Measurements from ENCODE around the gene MRPL18.

Gene MRPL18

GRCh38 chr6:159754401-159754800 lies 35.9 kb upstream of the MRPL18 start:
- TF ChIP-seq EZH2 (IDR thresholded peaks at IDR 0.05; ENCODE audit: borderline replicate concordance, low read length) = no peak
- Histone ChIP-seq H3K27me3 (ENCODE audit: insufficient read depth, low read length) (no peaks in the 10 kb centered on the region), H3K36me3 (ENCODE audit: insufficient read depth, low read length) (peaks cover 91% of the 10 kb centered on the region), H2AFZ (ENCODE audit: low read length) (no peak overlapping the region), H3K27ac (ENCODE audit: low read depth, low read length, poor library complexity, severe bottlenecking) (no peak overlapping the region), H4K20me1 (ENCODE audit: insufficient read depth, low read length) (no peaks in the 10 kb centered on the region; the same call in 1 of the 2 replicates), H3K9me2 (ENCODE audit: low read depth, low read length) (no peaks in the 10 kb centered on the region), H3K9me3 (ENCODE audit: low read length) (no peaks in the 10 kb centered on the region), H3F3A (ENCODE audit: insufficient read depth, low read length) (no peaks in the 10 kb centered on the region), H3K4me2 (ENCODE audit: low read length) (no peak overlapping the region), H3K4me3 (ENCODE audit: low read depth, low read length, poor library complexity, severe bottlenecking) (no peak overlapping the region), H3K9ac (ENCODE audit: low read length) (no peak overlapping the region), H3K79me2 (ENCODE audit: insufficient read depth, low read length) (no peaks in the 10 kb centered on the region), H3K4me1 (ENCODE audit: insufficient read depth, low read length, severe bottlenecking) (no peaks in the 10 kb centered on the region)

- no peaks in the 10 kb centered on the region for H3K27me3 ChIP-seq (ENCODE audit: insufficient read depth, low read length)
- no peak overlapping the region for H3K9ac ChIP-seq (ENCODE audit: low read length)
- no peak overlapping the region for H3K27ac ChIP-seq (ENCODE audit: low read depth, low read length, poor library complexity, severe bottlenecking)
- no peak overlapping the region for H3K4me3 ChIP-seq (ENCODE audit: low read depth, low read length, poor library complexity, severe bottlenecking)
- peaks cover 3% of the 10 kb centered on the region for H3K4me1 ChIP-seq (ENCODE audit: insufficient read depth, low read length, severe bottlenecking)
- no peak overlapping the region for H2AFZ ChIP-seq (ENCODE audit: low read length)
- no peaks in the 10 kb centered on the region for H3K79me2 ChIP-seq (ENCODE audit: insufficient read depth, low read length)
- H3K9me3 ChIP-seq (ENCODE audit: low read length) = no peaks in the 10 kb centered on the region
- H3K9me2 ChIP-seq (ENCODE audit: low read depth, low read length) = no peaks in the 10 kb centered on the region
- H3K4me2 ChIP-seq (ENCODE audit: low read length) = no peak overlapping the region
- peaks cover 5% of the 10 kb centered on the region; the same call in 1 of the 2 replicates for H3F3A ChIP-seq (ENCODE audit: insufficient read depth, low read length)
- H3K36me3 ChIP-seq (ENCODE audit: insufficient read depth, low read length) = peaks cover 83% of the 10 kb centered on the region
- no peak for TF ChIP-seq EZH2 (IDR thresholded peaks at IDR 0.05; ENCODE audit: borderline replicate concordance, low read length)
- TF ChIP-seq CTCF (IDR thresholded peaks at IDR 0.05; ENCODE audit: low read length) = no peak
- no peaks in the 10 kb centered on the region; the same call in 1 of the 2 replicates for H4K20me1 ChIP-seq (ENCODE audit: insufficient read depth, low read length)
Measured at GRCh38 chr6:159754959-159755914, 35.0 kb upstream of the MRPL18 start.

GRCh38 chr6:159756508-159756907 lies 33.8 kb upstream of the MRPL18 start:
- Histone ChIP-seq H3K36me3 (ENCODE audit: insufficient read depth, low read length) (peaks cover 71% of the 10 kb centered on the region), H2AFZ (ENCODE audit: low read length) (no peak overlapping the region), H3K9ac (ENCODE audit: low read length) (no peak overlapping the region), H3K9me2 (ENCODE audit: low read depth, low read length) (no peaks in the 10 kb centered on the region), H3K27ac (ENCODE audit: low read depth, low read length, poor library complexity, severe bottlenecking) (no peak overlapping the region), H3K27me3 (ENCODE audit: insufficient read depth, low read length) (no peaks in the 10 kb centered on the region), H3K4me3 (ENCODE audit: low read depth, low read length, poor library complexity, severe bottlenecking) (no peak overlapping the region), H3K79me2 (ENCODE audit: insufficient read depth, low read length) (no peaks in the 10 kb centered on the region), H3F3A (ENCODE audit: insufficient read depth, low read length) (peaks cover 5% of the 10 kb centered on the region; the same call in 1 of the 2 replicates), H3K9me3 (ENCODE audit: low read length) (no peaks in the 10 kb centered on the region), H4K20me1 (ENCODE audit: insufficient read depth, low read length) (no peaks in the 10 kb centered on the region; the same call in 1 of the 2 replicates), H3K4me1 (ENCODE audit: insufficient read depth, low read length, severe bottlenecking) (peaks cover 16% of the 10 kb centered on the region), H3K4me2 (ENCODE audit: low read length) (no peak overlapping the region)
- no peak for TF ChIP-seq CTCF (IDR thresholded peaks at IDR 0.05; ENCODE audit: low read length)
- TF ChIP-seq EZH2 (IDR thresholded peaks at IDR 0.05; ENCODE audit: borderline replicate concordance, low read length) = no peak
